Natural killer cell (primary cell): ENCODE measurements around the gene CACNA1B. TPM values are rescaled to one million over a fixed set of nuclear protein-coding genes. Genes with fewer than 3 reads are reported as not detected.

Experiments
- ATAC-seq, 3 donors: fragments of 150-1000 bp in 2 of 3; fragments of 200-7000 bp in 1 of 3; cut with Tn5 transposase; 1 replicate in 1 of 3; 2 replicates in 2 of 3; pipeline ENCODE4 v1.10.0; 2021; ENCODE audit warnings: mild to moderate bottlenecking in 2 of 3, moderate library complexity in 2 of 3
- DNase-seq, 2 donors: peaks; one replicate each; pipeline versions ENCODE4 v3.0.0 to v3.0.0-alpha.2; 2013 to 2021; ENCODE audit warnings: mixed read lengths in 1 of 2
- H3K27ac ChIP-seq: one replicate; pipeline ENCODE4 v1.5.1; 2013; ENCODE audit warnings: mild to moderate bottlenecking, low read length
- H3K27me3 ChIP-seq: one replicate; pipeline ENCODE4 v1.6.1; 2013; ENCODE audit warnings: low read length; ENCODE audit not compliant: control insufficient read depth, insufficient read depth
- H3K36me3 ChIP-seq: one replicate; pipeline ENCODE4 v1.6.1; 2013; ENCODE audit warnings: low read length; ENCODE audit not compliant: control insufficient read depth, insufficient read depth
- H3K4me1 ChIP-seq: one replicate; pipeline ENCODE4 v1.6.1; 2013; ENCODE audit warnings: low read length; ENCODE audit not compliant: control insufficient read depth, insufficient read depth
- H3K4me3 ChIP-seq: one replicate; pipeline ENCODE4 v1.5.1; 2013; ENCODE audit warnings: low read length
- H3K9me3 ChIP-seq: one replicate; pipeline ENCODE4 v1.6.1; 2013; ENCODE audit warnings: low read length; ENCODE audit not compliant: control insufficient read depth, insufficient read depth
- H3K27ac Mint-ChIP-seq, 2 donors: one replicate each; pipeline ENCODE4 v1.8.0; 2022; ENCODE audit warnings: mild to moderate bottlenecking in 2 of 2, mixed read lengths in 2 of 2, moderate library complexity in 1 of 2
- H3K27me3 Mint-ChIP-seq, 2 donors: one replicate each; pipeline ENCODE4 v1.8.0; 2022; ENCODE audit warnings: low read depth in 2 of 2, mixed read lengths in 2 of 2
- H3K36me3 Mint-ChIP-seq: one replicate; pipeline ENCODE4 v1.8.0; 2022; ENCODE audit warnings: mixed read lengths
- H3K4me1 Mint-ChIP-seq, 2 donors: one replicate each; pipeline ENCODE4 v1.8.0; 2022; ENCODE audit warnings: mixed read lengths in 2 of 2
- H3K4me3 Mint-ChIP-seq: one replicate; pipeline ENCODE4 v1.8.0; 2022; ENCODE audit warnings: mild to moderate bottlenecking, moderate library complexity, mixed read lengths
- H3K9me3 Mint-ChIP-seq, 2 donors: one replicate each; pipeline ENCODE4 v1.8.0; 2022; ENCODE audit warnings: mixed read lengths in 2 of 2
- CTCF ChIP-seq: fragments of 200-600 bp; IDR thresholded peaks from one replicate; pipeline ENCODE4 v1.8.0; 2022; ENCODE audit warnings: antibody characterized with exemption
- WGBS: methylation state at CpG from one replicate; pipeline ENCODE4 v1.1.7; 2013; ENCODE audit warnings: missing lambda C conversion rate; ENCODE audit not compliant: insufficient coverage; 5-methylcytosine and 5-hydroxymethylcytosine counted together
- intact Hi-C: fragments of 100-400 bp; cut with micrococcal nuclease; formaldehyde crosslinking; loops from one replicate; pipeline ENCODE4 v1.14.2; 2022
- total RNA-seq, 4 donors: library from RNA; stranded (reverse); fragments of 120-200 nt in 1 of 4; gene quantifications; one replicate each; pipeline versions ENCODE4 v1.2.3 to v1.2.4, GENCODE V29; 2013 to 2022

CACNA1B gene
- total RNA-seq, 3 donors from 2014 or later (not counting 1 experiment from before 2014, with no cell fraction given), result 0.07 TPM; not detected in 2

GRCh38 chr9:138050472-138051330 is 173.1 kb downstream of the CACNA1B start:
- H3K4me1 ChIP-seq, result no peaks in the 10 kb centered on the region
- ATAC-seq (no peak), DNase-seq (no peak)
- Mint-ChIP-seq H3K27ac (no peak overlapping the region), H3K36me3 (no peaks in the 10 kb centered on the region), H3K4me1 (no peaks in the 10 kb centered on the region), H3K9me3 (no peaks in the 10 kb centered on the region), H3K27me3 (peaks cover 0 to 6% of the 10 kb centered on the region in 2 donors), H3K4me3 (no peak overlapping the region)
- no peak for TF ChIP-seq CTCF
- no peak overlapping the region for H3K4me3 ChIP-seq
- no peaks in the 10 kb centered on the region for H3K27me3 ChIP-seq
- H3K9me3 ChIP-seq, result no peaks in the 10 kb centered on the region
- intact Hi-C loops, result no loop called here
- no peak overlapping the region for H3K27ac ChIP-seq
- 70% methylated on average over 11 of the region's 13 CpGs for WGBS
- no peaks in the 10 kb centered on the region for H3K36me3 ChIP-seq

- intact Hi-C loops, result no loop called here
- no peak for ATAC-seq
- no peaks in the 10 kb centered on the region for H3K4me1 Mint-ChIP-seq
- DNase-seq, result no peak
- peaks cover 0 to 6% of the 10 kb centered on the region in 2 donors for H3K27me3 Mint-ChIP-seq
- no peak overlapping the region for H3K27ac ChIP-seq
- WGBS, result 88% methylated on average over 14 of the region's 15 CpGs
- H3K9me3 Mint-ChIP-seq, result no peaks in the 10 kb centered on the region
- H3K4me3 ChIP-seq, result no peak overlapping the region
- no peaks in the 10 kb centered on the region for H3K36me3 Mint-ChIP-seq
- H3K36me3 ChIP-seq, result no peaks in the 10 kb centered on the region
- H3K4me1 ChIP-seq, result no peaks in the 10 kb centered on the region
- H3K27me3 ChIP-seq, result no peaks in the 10 kb centered on the region
- H3K27ac Mint-ChIP-seq, result no peak overlapping the region
- no peak overlapping the region for H3K4me3 Mint-ChIP-seq
- no peaks in the 10 kb centered on the region for H3K9me3 ChIP-seq
- TF ChIP-seq CTCF, result no peak
Observed at GRCh38 chr9:138051586-138052321, 174.2 kb downstream of the CACNA1B start.

- no peak for DNase-seq
- ATAC-seq, result no peak
- Mint-ChIP-seq H3K4me1 (no peaks in the 10 kb centered on the region), H3K36me3 (no peaks in the 10 kb centered on the region), H3K9me3 (no peaks in the 10 kb centered on the region), H3K27me3 (peaks cover 0 to 6% of the 10 kb centered on the region in 2 donors), H3K27ac (no peak overlapping the region), H3K4me3 (no peak overlapping the region)
- H3K4me3 ChIP-seq, result no peak overlapping the region
- no peaks in the 10 kb centered on the region for H3K36me3 ChIP-seq
- 84% methylated on average over 4 of the region's 4 CpGs for WGBS
- H3K27ac ChIP-seq, result no peak overlapping the region
- no peak for TF ChIP-seq CTCF
- H3K27me3 ChIP-seq, result no peaks in the 10 kb centered on the region
- H3K4me1 ChIP-seq, result no peaks in the 10 kb centered on the region
- no peaks in the 10 kb centered on the region for H3K9me3 ChIP-seq
- intact Hi-C loops, result no loop called here
Observed at GRCh38 chr9:138052322-138052615, 174.7 kb downstream of the CACNA1B start.
